H1 (cell line): ENCODE data around the gene ARHGEF7. TPM values are rescaled to one million over a fixed set of nuclear protein-coding genes. Genes with fewer than 3 reads are reported as not detected.

Experiments
- CTCF ChIA-PET: fragments of 300-600 bp; sonication (Branson Sonifier 250); formaldehyde crosslinking; loops from one replicate; lab custom pipeline; 2021; ENCODE audit not compliant: partially characterized antibody; lab: Charles Lee
- POLR2A ChIA-PET: fragments of 300-600 bp; sonication (Branson Sonifier 250); formaldehyde crosslinking; loops from one replicate; lab custom pipeline; 2021; ENCODE audit warnings: inconsistent platforms; ENCODE audit not compliant: partially characterized antibody; lab: Charles Lee
- DNase-seq, 2 experiments: peaks; one replicate each; pipeline versions ENCODE4 v3.0.0 to v3.0.0-alpha.2; 2010 to 2022; ENCODE audit warnings: low spot score in 2 of 2, low read depth in 1 of 2, mixed read lengths in 1 of 2
- FAIRE-seq: peaks from 2 replicates; lab custom pipeline; 2011; peaks lifted over from hg19 to GRCh38; lab: Jason Lieb, UNC
- H2AFZ ChIP-seq: 2 replicates; pipeline ENCODE4 v1.8.1; 2012; ENCODE audit warnings: low read length, inconsistent platforms
- H2AK5ac ChIP-seq: 2 replicates; pipeline ENCODE4 v1.6.1; 2013; ENCODE audit warnings: low read depth, low read length
- H2BK120ac ChIP-seq: replicated peaks from 2 replicates; pipeline ENCODE3; 2013; ENCODE audit warnings: low read depth, low read length, inconsistent platforms
- H2BK12ac ChIP-seq: 2 replicates; pipeline ENCODE4 v1.6.1; 2013; ENCODE audit warnings: low read depth, low read length
- H2BK15ac ChIP-seq: 2 replicates; pipeline ENCODE4 v1.6.1; 2013; ENCODE audit warnings: low read length
- H2BK20ac ChIP-seq: 2 replicates; pipeline ENCODE4 v1.6.1; 2013; ENCODE audit warnings: low read length
- H2BK5ac ChIP-seq: 2 replicates; pipeline ENCODE4 v1.6.1; 2013; ENCODE audit warnings: low read depth, low read length
- H3K14ac ChIP-seq: 2 replicates; pipeline ENCODE4 v1.6.1; 2013; ENCODE audit warnings: inconsistent platforms; ENCODE audit not compliant: insufficient read length
- H3K18ac ChIP-seq: 2 replicates; pipeline ENCODE4 v1.6.1; 2013; ENCODE audit warnings: low read length; ENCODE audit errors: extremely low read depth
- H3K23ac ChIP-seq: 2 replicates; pipeline ENCODE4 v1.6.1; 2013; ENCODE audit warnings: inconsistent platforms; ENCODE audit not compliant: insufficient read length
- H3K23me2 ChIP-seq: 2 replicates; pipeline ENCODE4 v1.6.1; 2013; ENCODE audit warnings: low read depth, low read length
- H3K27ac ChIP-seq: 2 replicates; pipeline ENCODE4 v1.6.1; 2011; ENCODE audit warnings: low read depth, low read length, inconsistent platforms
- H3K27me3 ChIP-seq, 4 experiments: replicated peaks in 1 of 4; 1 replicate in 1 of 4; 2 replicates in 3 of 4; pipeline versions ENCODE4 v1.6.1 to v1.8.1; 2011 to 2013; ENCODE audit warnings: low read length in 3 of 4, mild to moderate bottlenecking in 3 of 4, inconsistent platforms in 2 of 4, mixed read lengths in 2 of 4, moderate library complexity in 1 of 4; ENCODE audit not compliant: control insufficient read depth in 3 of 4, insufficient read depth in 3 of 4; ENCODE audit errors: extremely low read depth in 1 of 4
- H3K36me3 ChIP-seq, 4 experiments: 2 replicates each; pipeline versions ENCODE4 v1.6.1 to v1.8.1; 2011 to 2013; ENCODE audit warnings: mild to moderate bottlenecking in 4 of 4, low read length in 3 of 4, moderate library complexity in 2 of 4, control low read depth in 1 of 4, inconsistent platforms in 1 of 4; ENCODE audit not compliant: insufficient read depth in 4 of 4, control insufficient read depth in 2 of 4
- H3K4ac ChIP-seq: replicated peaks from 2 replicates; pipeline ENCODE3; 2013; ENCODE audit warnings: low read length, low read depth, mixed read lengths, inconsistent platforms; ENCODE audit not compliant: insufficient read length
- H3K4me1 ChIP-seq, 4 experiments: replicated peaks in 1 of 4; 1 replicate in 1 of 4; 2 replicates in 3 of 4; pipeline versions ENCODE4 v1.6.1 to v1.8.1; 2011 to 2013; ENCODE audit warnings: low read length in 3 of 4, inconsistent platforms in 2 of 4, mixed read lengths in 1 of 4; ENCODE audit not compliant: insufficient read depth in 4 of 4, control insufficient read depth in 3 of 4
- H3K4me2 ChIP-seq, 2 experiments: 2 replicates each; pipeline versions ENCODE4 v1.6.1 to v1.8.1; 2011 to 2013; ENCODE audit warnings: low read depth in 2 of 2, low read length in 2 of 2, control low read depth in 1 of 2, inconsistent platforms in 1 of 2, mild to moderate bottlenecking in 1 of 2; ENCODE audit not compliant: insufficient read depth in 1 of 2
- H3K4me3 ChIP-seq, 4 experiments: fragments of 200-600, 300-600 bp in 1 of 4; sonication (generic), shearing (Covaris generic), sonication (Bioruptor Twin) in 1 of 4; 2 replicates each; pipeline versions ENCODE4 v1.5.1 to v1.8.1; 2011 to 2016; ENCODE audit warnings: low read length in 4 of 4, low read depth in 3 of 4, control low read depth in 2 of 4, inconsistent platforms in 2 of 4, mild to moderate bottlenecking in 2 of 4, mixed read lengths in 1 of 4, moderate library complexity in 1 of 4; ENCODE audit not compliant: insufficient read depth in 2 of 4; ENCODE audit errors: extremely low read depth in 1 of 4
- H3K56ac ChIP-seq: replicated peaks from 2 replicates; pipeline ENCODE3; 2013; ENCODE audit warnings: low read depth, mild to moderate bottlenecking, mixed read lengths, low read length, inconsistent platforms; ENCODE audit not compliant: insufficient read length
- H3K79me1 ChIP-seq: 2 replicates; pipeline ENCODE4 v1.6.1; 2013; ENCODE audit warnings: low read depth, low read length, control low read depth
- H3K79me2 ChIP-seq, 2 experiments: 2 replicates each; pipeline versions ENCODE4 v1.6.1 to v1.8.1; 2012 to 2013; ENCODE audit warnings: low read length in 2 of 2, mild to moderate bottlenecking in 2 of 2, inconsistent platforms in 1 of 2; ENCODE audit not compliant: insufficient read depth in 2 of 2, control insufficient read depth in 1 of 2
- H3K9ac ChIP-seq, 4 experiments: replicated peaks in 1 of 4; 1 replicate in 1 of 4; 2 replicates in 3 of 4; pipeline versions ENCODE4 v1.6.1 to v1.8.1; 2011 to 2013; ENCODE audit warnings: low read depth in 3 of 4, low read length in 3 of 4, control low read depth in 2 of 4, mild to moderate bottlenecking in 2 of 4, moderate library complexity in 2 of 4, inconsistent platforms in 1 of 4; ENCODE audit errors: extremely low read depth in 1 of 4
- H3K9me3 ChIP-seq, 2 experiments: 2 replicates each; pipeline versions ENCODE4 v1.6.1 to v1.8.1; 2012 to 2013; ENCODE audit warnings: mild to moderate bottlenecking in 2 of 2, moderate library complexity in 2 of 2, control low read depth in 1 of 2, inconsistent platforms in 1 of 2, low read depth in 1 of 2, low read length in 1 of 2, mixed read lengths in 1 of 2; ENCODE audit not compliant: insufficient read depth in 2 of 2
- H4K20me1 ChIP-seq, 2 experiments: replicated peaks in 1 of 2; 2 replicates each; pipeline versions ENCODE3 to v1.8.1; 2011 to 2013; ENCODE audit warnings: inconsistent platforms in 2 of 2, low read length in 2 of 2, mild to moderate bottlenecking in 1 of 2; ENCODE audit not compliant: insufficient read depth in 2 of 2, control insufficient read depth in 1 of 2
- H4K5ac ChIP-seq: 2 replicates; pipeline ENCODE4 v1.6.1; 2013; ENCODE audit warnings: low read length, low read depth, mixed read lengths, inconsistent platforms; ENCODE audit not compliant: insufficient read length
- H4K8ac ChIP-seq: 2 replicates; pipeline ENCODE4 v1.8.0; 2013; ENCODE audit warnings: mild to moderate bottlenecking, moderate library complexity, low read length, inconsistent platforms; ENCODE audit not compliant: insufficient read depth; ENCODE audit errors: extremely low read depth
- H4K91ac ChIP-seq: replicated peaks from 2 replicates; pipeline ENCODE3; 2013; ENCODE audit warnings: low read length, mixed read lengths, inconsistent platforms; ENCODE audit not compliant: insufficient read length
- CBX8 ChIP-seq: fragments of 300-800, 300-1000 bp; sonication (generic); IDR thresholded peaks from 2 replicates; pipeline ENCODE4 v1.7.1; 2016; ENCODE audit warnings: low read depth, low read length, borderline replicate concordance
- EP300 ChIP-seq, 2 experiments: IDR thresholded peaks; 1 replicate in 1 of 2; 2 replicates in 1 of 2; pipeline ENCODE4 v1.6.1; 2011 to 2012; ENCODE audit warnings: low read depth in 2 of 2, low read length in 2 of 2, mild to moderate bottlenecking in 2 of 2, borderline replicate concordance in 1 of 2, inconsistent platforms in 1 of 2, moderate library complexity in 1 of 2
- KDM5A ChIP-seq: fragments of 200-600 bp; IDR thresholded peaks from 2 replicates; pipeline ENCODE4 v1.7.1; 2012; ENCODE audit warnings: mild to moderate bottlenecking, low read length, inconsistent platforms, mixed read lengths
- MAFK ChIP-seq: IDR thresholded peaks from 2 replicates; pipeline ENCODE4 v1.6.1; 2012; ENCODE audit warnings: low read depth, mild to moderate bottlenecking, improper control_type of control experiment, low read length
- MAX ChIP-seq: IDR thresholded peaks from 2 replicates; pipeline ENCODE4 v1.6.1; 2012; ENCODE audit warnings: inconsistent platforms
- RBBP5 ChIP-seq: IDR thresholded peaks from 2 replicates; pipeline ENCODE4 v1.7.1; 2012; ENCODE audit warnings: low read depth, mild to moderate bottlenecking, inconsistent platforms, low read length, moderate library complexity, borderline replicate concordance
- RXRA ChIP-seq: IDR thresholded peaks from 2 replicates; pipeline ENCODE4 v1.6.1; 2011; ENCODE audit warnings: low read depth, mild to moderate bottlenecking, low read length, moderate library complexity; ENCODE audit not compliant: insufficient read depth
- SAP30 ChIP-seq: fragments of 300-600 bp; sonication (generic); IDR thresholded peaks from 2 replicates; pipeline ENCODE4 v1.7.1; 2012; ENCODE audit warnings: low read length, moderate library complexity, mild to moderate bottlenecking, inconsistent platforms; ENCODE audit not compliant: insufficient read depth, insufficient replicate concordance
- SRF ChIP-seq: IDR thresholded peaks from 2 replicates; pipeline ENCODE4 v1.6.1; 2011; ENCODE audit warnings: mild to moderate bottlenecking, low read depth, low read length, moderate library complexity
- TAF1 ChIP-seq: IDR thresholded peaks from 2 replicates; pipeline ENCODE4 v1.6.1; 2011; ENCODE audit warnings: mild to moderate bottlenecking, low read depth, low read length
- USF2 ChIP-seq: IDR thresholded peaks from 2 replicates; pipeline ENCODE4 v1.6.1; 2011; ENCODE audit warnings: low read length, improper control_type of control experiment
- WGBS, 2 experiments: shearing (Covaris generic) in 1 of 2; methylation state at CpG; one replicate each; pipeline versions ENCODE4 v1.1.6 to v1.1.7; 2013 to 2015; ENCODE audit warnings: low lambda C conversion rate in 2 of 2, mixed read lengths in 2 of 2, inconsistent platforms in 1 of 2, low coverage in 1 of 2, missing lambda C conversion rate in 1 of 2; ENCODE audit not compliant: insufficient replicate concordance in 2 of 2, insufficient coverage in 1 of 2, insufficient read length in 1 of 2; ENCODE audit errors: extremely low coverage in 1 of 2, missing lambda C conversion rate in 1 of 2; 5-methylcytosine and 5-hydroxymethylcytosine counted together
- polyA plus RNA-seq, 7 experiments: library from polyadenylated mRNA; depleted of rRNA in 3 of 7; stranded (reverse) in 5 of 7; unstranded in 2 of 7; fragments of >200 nt in 5 of 7; fragments of 200-250 nt in 2 of 7; gene quantifications; 1 replicate in 5 of 7; 2 replicates in 1 of 7; 4 replicates in 1 of 7; pipeline versions ENCODE4 v1.2.1 to v1.2.3, GENCODE V29; 2011 to 2013; ENCODE audit warnings: missing spikeins in 2 of 7, mixed read lengths in 2 of 7
- total RNA-seq: library from RNA; stranded (reverse); fragmentation: NEBNext Ultra II Directional; extraction: Animal tissue kit (Norgen Biotek cat#: 25700); gene quantifications from 2 replicates; pipeline ENCODE4 v1.2.1, GENCODE V29; 2021

Gene ARHGEF7
- total and polyA plus RNA-seq, 2 of the 8 experiments (the other 6 are each of a cell fraction or from before 2014, with no cell fraction given), result 26.2 to 56.5 TPM

GRCh38 chr13:111339366-111340143, 224.4 kb downstream of the ARHGEF7 start:
- WGBS, 2 experiments, result 89% methylated on average over 29 of the region's 29 CpGs; no CpG with 5 or more reads in 1 of the 2 experiments
- Histone ChIP-seq H4K20me1 (peaks cover 0 to 2% of the 10 kb centered on the region in 2 experiments), H4K5ac (no peak overlapping the region), H3K79me2 (no peaks in the 10 kb centered on the region), H2AK5ac (no peak overlapping the region), H3K9ac (no peak overlapping the region), H2BK120ac (no peak overlapping the region), H4K91ac (no peak overlapping the region), H2AFZ (no peak overlapping the region), H3K79me1 (no peaks in the 10 kb centered on the region), H2BK12ac (no peak overlapping the region), H3K4me3 (no peak overlapping the region), H3K56ac (no peak overlapping the region), H2BK15ac (no peak overlapping the region), H2BK20ac (no peak overlapping the region), H3K36me3 (no peaks in the 10 kb centered on the region), H3K14ac (no peak overlapping the region), H3K23me2 (no peaks in the 10 kb centered on the region), H3K4me1 (peaks cover 0 to 3% (median 2%) of the 10 kb centered on the region in 4 experiments; a peak in 4 of 7 replicates), H3K23ac (no peak overlapping the region), H3K4me2 (no peak overlapping the region), H4K8ac (no peak overlapping the region), H2BK5ac (no peak overlapping the region), H3K27me3 (no peaks in the 10 kb centered on the region), H3K4ac (no peak overlapping the region), H3K18ac (no peak overlapping the region), H3K27ac (no peak overlapping the region), H3K9me3 (no peaks in the 10 kb centered on the region; a peak in 1 of 4 replicates)
- ChIA-PET CTCF (interaction anchor here (1.0 kb wide), 1 partner anchor 12 kb away, joined by 3 read pairs; no protein-coding TSS in a partner anchor), POLR2A (no interaction called here)
- FAIRE-seq, result no peak
- DNase-seq, result no peak
- TF ChIP-seq EP300 (IDR thresholded peaks at IDR 0.05; ENCODE audit: borderline replicate concordance in 1 of 2, low read depth in 2 of 2, low read length in 2 of 2) (no peak), MAX (no peak), KDM5A (no peak), SAP30 (no peak), TAF1 (no peak), USF2 (no peak), MAFK (no peak), RXRA (no peak), CBX8 (no peak), RBBP5 (no peak), SRF (no peak)
